ENCODE measurements around the gene ITPR1.

Gene ITPR1

GRCh38 chr3:4772171-4772804 lies 279.1 kb downstream of the ITPR1 start:
- no peak overlapping the region for H3K4me3 ChIP-seq
- no peak overlapping the region for H3K27ac ChIP-seq
- no peak overlapping the region for H3K4me2 ChIP-seq
- H3K4me1 ChIP-seq = no peaks in the 10 kb centered on the region
- no peak overlapping the region for H3K9ac ChIP-seq
- no peak for TF ChIP-seq Cebpa-rat (IDR thresholded peaks at IDR 0.05)
- no peaks in the 10 kb centered on the region for H3K9me3 ChIP-seq
- H3K27me3 ChIP-seq = no peaks in the 10 kb centered on the region
- no peaks in the 10 kb centered on the region for H4K20me1 ChIP-seq
- H3K36me3 ChIP-seq = peaks cover 71% of the 10 kb centered on the region

GRCh38 chr3:4772858-4773257 lies 279.7 kb downstream of the ITPR1 start:
- no peak overlapping the region for H3K9ac ChIP-seq
- H3K27ac ChIP-seq = no peak overlapping the region
- H3K4me2 ChIP-seq = no peak overlapping the region
- no peaks in the 10 kb centered on the region for H3K4me1 ChIP-seq
- no peaks in the 10 kb centered on the region for H3K9me3 ChIP-seq
- TF ChIP-seq Cebpa-rat (IDR thresholded peaks at IDR 0.05) = no peak
- H3K27me3 ChIP-seq = no peaks in the 10 kb centered on the region
- H4K20me1 ChIP-seq = no peaks in the 10 kb centered on the region
- H3K4me3 ChIP-seq = no peak overlapping the region
- H3K36me3 ChIP-seq = peaks cover 68% of the 10 kb centered on the region

GRCh38 chr3:4773583-4773982 lies 280.4 kb downstream of the ITPR1 start:
- H3K27me3 ChIP-seq = no peaks in the 10 kb centered on the region

GRCh38 chr3:4774531-4774930 lies 281.4 kb downstream of the ITPR1 start:
- H3K9ac ChIP-seq = no peak overlapping the region
- H3K36me3 ChIP-seq = peaks cover 62% of the 10 kb centered on the region

More at GRCh38 chr3:4773583-4773982, 280.4 kb downstream of the ITPR1 start:
- no peaks in the 10 kb centered on the region for H4K20me1 ChIP-seq
- no peak for TF ChIP-seq Cebpa-rat (IDR thresholded peaks at IDR 0.05)
- H3K36me3 ChIP-seq = peaks cover 61% of the 10 kb centered on the region
- no peak overlapping the region for H3K4me3 ChIP-seq
- no peak overlapping the region for H3K4me2 ChIP-seq
- H3K9ac ChIP-seq = no peak overlapping the region
- H3K9me3 ChIP-seq = no peaks in the 10 kb centered on the region
- no peak overlapping the region for H3K27ac ChIP-seq
- H3K4me1 ChIP-seq = no peaks in the 10 kb centered on the region

GRCh38 chr3:4776399-4776979 lies 283.3 kb downstream of the ITPR1 start:
- H3K9ac ChIP-seq = no peak overlapping the region
- H3K27ac ChIP-seq = no peak overlapping the region
- H3K4me3 ChIP-seq = no peak overlapping the region
- H3K27me3 ChIP-seq = no peaks in the 10 kb centered on the region
- H3K4me1 ChIP-seq = no peaks in the 10 kb centered on the region
- no peak for TF ChIP-seq Cebpa-rat (IDR thresholded peaks at IDR 0.05)
- H3K4me2 ChIP-seq = no peak overlapping the region
- no peaks in the 10 kb centered on the region for H4K20me1 ChIP-seq
- H3K36me3 ChIP-seq = peaks cover 65% of the 10 kb centered on the region
- no peaks in the 10 kb centered on the region for H3K9me3 ChIP-seq

More at GRCh38 chr3:4774531-4774930, 281.4 kb downstream of the ITPR1 start:
- Histone ChIP-seq H3K27me3 (no peaks in the 10 kb centered on the region), H3K4me3 (no peak overlapping the region), H3K9me3 (no peaks in the 10 kb centered on the region), H3K4me2 (no peak overlapping the region), H3K4me1 (no peaks in the 10 kb centered on the region), H3K27ac (no peak overlapping the region), H4K20me1 (no peaks in the 10 kb centered on the region)
- TF ChIP-seq Cebpa-rat (IDR thresholded peaks at IDR 0.05) = no peak

GRCh38 chr3:4776980-4777581 lies 283.9 kb downstream of the ITPR1 start:
- Histone ChIP-seq H3K4me2 (no peak overlapping the region), H3K9ac (no peak overlapping the region), H3K27ac (no peak overlapping the region), H4K20me1 (no peaks in the 10 kb centered on the region), H3K4me1 (no peaks in the 10 kb centered on the region), H3K36me3 (peaks cover 61% of the 10 kb centered on the region), H3K9me3 (no peaks in the 10 kb centered on the region), H3K27me3 (no peaks in the 10 kb centered on the region), H3K4me3 (no peak overlapping the region)
- TF ChIP-seq Cebpa-rat (IDR thresholded peaks at IDR 0.05) = no peak

- Histone ChIP-seq H3K9ac (no peak overlapping the region), H3K4me2 (no peak overlapping the region), H3K4me1 (no peaks in the 10 kb centered on the region), H4K20me1 (no peaks in the 10 kb centered on the region), H3K27ac (no peak overlapping the region), H3K27me3 (no peaks in the 10 kb centered on the region), H3K9me3 (no peaks in the 10 kb centered on the region), H3K36me3 (peaks cover 58% of the 10 kb centered on the region), H3K4me3 (no peak overlapping the region)
- no peak for TF ChIP-seq Cebpa-rat (IDR thresholded peaks at IDR 0.05)
Measured at GRCh38 chr3:4778119-4778518, 285.0 kb downstream of the ITPR1 start.

- no peak overlapping the region for H3K4me3 ChIP-seq
- no peaks in the 10 kb centered on the region for H4K20me1 ChIP-seq
- H3K9me3 ChIP-seq = no peaks in the 10 kb centered on the region
- H3K4me1 ChIP-seq = no peaks in the 10 kb centered on the region
- no peak overlapping the region for H3K27ac ChIP-seq
- H3K9ac ChIP-seq = no peak overlapping the region
- no peak overlapping the region for H3K4me2 ChIP-seq
- peaks cover 63% of the 10 kb centered on the region for H3K36me3 ChIP-seq
- TF ChIP-seq Cebpa-rat (IDR thresholded peaks at IDR 0.05) = no peak
- no peaks in the 10 kb centered on the region for H3K27me3 ChIP-seq
Measured at GRCh38 chr3:4778740-4779139, 285.6 kb downstream of the ITPR1 start.

- TF ChIP-seq Cebpa-rat (IDR thresholded peaks at IDR 0.05) = no peak
- Histone ChIP-seq H3K9me3 (no peaks in the 10 kb centered on the region), H3K4me2 (no peak overlapping the region), H3K27ac (no peak overlapping the region), H3K9ac (no peak overlapping the region), H3K36me3 (peaks cover 67% of the 10 kb centered on the region), H4K20me1 (no peaks in the 10 kb centered on the region), H3K27me3 (no peaks in the 10 kb centered on the region), H3K4me3 (no peak overlapping the region), H3K4me1 (no peaks in the 10 kb centered on the region)
Measured at GRCh38 chr3:4780545-4780957, 287.4 kb downstream of the ITPR1 start.

- Histone ChIP-seq H3K9ac (no peak overlapping the region), H3K4me3 (no peak overlapping the region), H3K27me3 (no peaks in the 10 kb centered on the region), H3K9me3 (no peaks in the 10 kb centered on the region), H3K4me1 (no peaks in the 10 kb centered on the region), H4K20me1 (no peaks in the 10 kb centered on the region), H3K4me2 (no peak overlapping the region), H3K36me3 (peaks cover 67% of the 10 kb centered on the region), H3K27ac (no peak overlapping the region)
- no peak for TF ChIP-seq Cebpa-rat (IDR thresholded peaks at IDR 0.05)
Measured at GRCh38 chr3:4782095-4782494, 288.9 kb downstream of the ITPR1 start.
